Subcutaneous abdominal adipose tissue (tissue), 5 donors: Measurements from ENCODE around the gene CYP3A4.
"Not testable (repeated sequence)": the region's sequence is repeated elsewhere in the genome, so short reads cannot be mapped to it uniquely, and the experiment has no call there.

ENCODE experiments used
- H3K27ac ChIP-seq: one replicate; pipeline ENCODE4 v1.7.0; 2013; ENCODE audit warnings: low read depth, mild to moderate bottlenecking, inconsistent platforms, low read length, moderate library complexity
- H3K27me3 ChIP-seq, 5 donors: one replicate each; pipeline ENCODE4 v1.7.0; 2013; ENCODE audit warnings: low read length in 5 of 5, inconsistent platforms in 1 of 5; ENCODE audit not compliant: control insufficient read depth in 5 of 5, insufficient read depth in 4 of 5
- H3K36me3 ChIP-seq, 5 donors: one replicate each; pipeline ENCODE4 v1.7.0; 2013; ENCODE audit warnings: low read length in 5 of 5; ENCODE audit not compliant: control insufficient read depth in 5 of 5, insufficient read depth in 5 of 5
- H3K4me1 ChIP-seq, 5 donors: one replicate each; pipeline ENCODE4 v1.7.0; 2013; ENCODE audit warnings: low read length in 5 of 5, mild to moderate bottlenecking in 3 of 5, moderate library complexity in 1 of 5; ENCODE audit not compliant: control insufficient read depth in 5 of 5, insufficient read depth in 5 of 5
- H3K4me3 ChIP-seq, 5 donors: one replicate each; pipeline ENCODE4 v1.7.0; 2013; ENCODE audit warnings: low read length in 5 of 5, low read depth in 1 of 5
- H3K9ac ChIP-seq, 5 donors: one replicate each; pipeline ENCODE4 v1.7.0; 2013; ENCODE audit warnings: low read length in 5 of 5, mild to moderate bottlenecking in 4 of 5, moderate library complexity in 3 of 5
- H3K9me3 ChIP-seq, 5 donors: one replicate each; pipeline ENCODE4 v1.7.0; 2013; ENCODE audit warnings: low read length in 5 of 5; ENCODE audit not compliant: control insufficient read depth in 5 of 5
- donor health status: healthy.
- donor health status: healthy.
- donor health status: healthy.
- donor health status: healthy.
- donor health status: healthy.

Gene CYP3A4

GRCh38 chr7:99766484-99767099 lies 17.4 kb downstream of the CYP3A4 start:
- Histone ChIP-seq H3K9ac (no peak overlapping the region), H3K36me3 (no peaks in the 10 kb centered on the region), H3K4me3 (no peak overlapping the region), H3K4me1 (peaks cover 0 to 3% (median 0%) of the 10 kb centered on the region in 5 donors), H3K9me3 (no peaks in the 10 kb centered on the region), H3K27ac (no peak overlapping the region), H3K27me3 (no peaks in the 10 kb centered on the region)

GRCh38 chr7:99764478-99764877 lies 19.5 kb downstream of the CYP3A4 start:
- Histone ChIP-seq H3K36me3 (peaks cover 0 to 5% (median 0%) of the 10 kb centered on the region in 5 donors), H3K27ac (no peak overlapping the region), H3K4me1 (peaks cover 0 to 3% (median 0%) of the 10 kb centered on the region in 5 donors), H3K9me3 (no peaks in the 10 kb centered on the region), H3K27me3 (no peaks in the 10 kb centered on the region), H3K9ac (no peak overlapping the region), H3K4me3 (no peak overlapping the region)

- Histone ChIP-seq H3K36me3 (peaks cover 0 to 5% (median 0%) of the 10 kb centered on the region in 5 donors), H3K27me3 (no peaks in the 10 kb centered on the region), H3K27ac (no peak overlapping the region), H3K9ac (no peak overlapping the region), H3K4me1 (peaks cover 0 to 3% (median 0%) of the 10 kb centered on the region in 5 donors), H3K9me3 (no peaks in the 10 kb centered on the region), H3K4me3 (no peak overlapping the region)
Measured at GRCh38 chr7:99762680-99763327, 21.2 kb downstream of the CYP3A4 start.

GRCh38 chr7:99755085-99755484 lies 28.9 kb downstream of the CYP3A4 start:
- Histone ChIP-seq H3K36me3 (no peaks in the 10 kb centered on the region), H3K9me3 (peaks cover 0 to 2% (median 0%) of the 10 kb centered on the region in 5 donors), H3K4me1 (no peaks in the 10 kb centered on the region), H3K27ac (no peak overlapping the region), H3K4me3 (no peak overlapping the region), H3K27me3 (no peaks in the 10 kb centered on the region), H3K9ac (no peak overlapping the region)

- Histone ChIP-seq H3K27ac (no peak overlapping the region), H3K4me3 (no peak overlapping the region), H3K27me3 (no peaks in the 10 kb centered on the region), H3K36me3 (no peaks in the 10 kb centered on the region), H3K4me1 (no peaks in the 10 kb centered on the region), H3K9ac (no peak overlapping the region), H3K9me3 (peaks cover 0 to 2% (median 0%) of the 10 kb centered on the region in 5 donors)
Measured at GRCh38 chr7:99752356-99752755, 31.6 kb downstream of the CYP3A4 start.

- not testable (repeated sequence) for H3K4me3 ChIP-seq, H3K4me1 ChIP-seq, H3K27ac ChIP-seq, H3K27me3 ChIP-seq, H3K36me3 ChIP-seq, H3K9ac ChIP-seq, H3K9me3 ChIP-seq
Measured at GRCh38 chr7:99751322-99752052, 32.5 kb downstream of the CYP3A4 start.

GRCh38 chr7:99748846-99749579 lies 35.0 kb downstream of the CYP3A4 start:
- H3K9me3 ChIP-seq, result peaks cover 0 to 2% (median 0%) of the 10 kb centered on the region in 5 donors
- H3K4me3 ChIP-seq, result no peak overlapping the region
- no peaks in the 10 kb centered on the region for H3K4me1 ChIP-seq
- H3K9ac ChIP-seq, result no peak overlapping the region
- no peaks in the 10 kb centered on the region for H3K27me3 ChIP-seq
- no peak overlapping the region for H3K27ac ChIP-seq
- no peaks in the 10 kb centered on the region for H3K36me3 ChIP-seq

GRCh38 chr7:99746915-99747314 lies 37.1 kb downstream of the CYP3A4 start:
- not testable (repeated sequence) for H3K27ac ChIP-seq, H3K9me3 ChIP-seq, H3K9ac ChIP-seq, H3K36me3 ChIP-seq, H3K27me3 ChIP-seq, H3K4me3 ChIP-seq, H3K4me1 ChIP-seq

GRCh38 chr7:99745395-99745794 lies 38.6 kb downstream of the CYP3A4 start:
- H3K4me1 ChIP-seq, H3K27ac ChIP-seq, H3K9ac ChIP-seq, H3K9me3 ChIP-seq, H3K36me3 ChIP-seq, H3K27me3 ChIP-seq, H3K4me3 ChIP-seq: not testable (repeated sequence)
